Measurements from ENCODE around the gene GCHFR.

GCHFR gene

GRCh38 chr15:40762919-40763800 lies 708 bp upstream of the GCHFR start:
- ChIA-PET POLR2A (interaction anchor here (0.6 to 1.6 kb wide), 3 partner anchors 44 to 166 kb away, joined by 3 read pairs; partner anchors contain the start of genes DLL4, DNAJC17, RAD51 and ZFYVE19), CTCF (interaction anchor here (0.6 to 1.0 kb wide), 4 partner anchors 19 to 131 kb away, joined by 3 to 4 read pairs (median 4); partner anchors contain the start of genes SPINT1 and VPS18)
- H3K36me3 ChIP-seq (ENCODE audit: control insufficient read depth in 2 of 2, insufficient read depth in 1 of 2, low read length in 2 of 2): peaks cover 0 to 9% of the 10 kb centered on the region in 2 experiments; a peak in 1 of 3 replicates
- H3K27ac ChIP-seq (ENCODE audit: extremely low read depth, low read depth, low read length): peak overlapping the region; percentile 87
- H3K4me3 ChIP-seq (ENCODE audit: low read depth, low read length): peak overlapping the region; percentile 33
- peaks cover 10% of the 10 kb centered on the region for H3K4me1 ChIP-seq (ENCODE audit: control insufficient read depth, insufficient read depth, low read length)
- no peaks in the 10 kb centered on the region for H3K9me3 ChIP-seq (ENCODE audit: control insufficient read depth, insufficient read depth, low read depth, low read length)
- TF ChIP-seq ZNF366 (tag by site-specific recombination; conservative IDR thresholded peaks at IDR 0.05) (peak; percentile 91), ZNF596 (tag by site-specific recombination; IDR thresholded peaks at IDR 0.05) (peak; percentile 56; the same call in 1 of the 2 replicates), INSM2 (tag by site-specific recombination; IDR thresholded peaks at IDR 0.05) (peak; percentile 89), REST (tag by site-specific recombination; IDR thresholded peaks at IDR 0.05) (peak; percentile 37; the same call in 1 of the 2 replicates), ZNF341 (tag by site-specific recombination; IDR thresholded peaks at IDR 0.05; ENCODE audit: low read depth) (peak; percentile 56), ZNF707 (tag by site-specific recombination; IDR thresholded peaks at IDR 0.05) (no peak), ATF2 (tag by site-specific recombination; IDR thresholded peaks at IDR 0.05; ENCODE audit: low read depth) (no peak), SETDB1 (IDR thresholded peaks at IDR 0.05; ENCODE audit: insufficient read length, low read length) (peak; percentile 55), ZNF629 (tag by site-specific recombination; IDR thresholded peaks at IDR 0.05) (peak; percentile 45), ZNF544 (tag by site-specific recombination; IDR thresholded peaks at IDR 0.05) (peak; percentile 74; the same call in 1 of the 2 replicates), ZBTB17 (tag by site-specific recombination; IDR thresholded peaks at IDR 0.05) (peak; percentile 91), ZBTB44 (tag by site-specific recombination; IDR thresholded peaks at IDR 0.05) (peak; percentile 88), ZNF621 (tag by site-specific recombination; IDR thresholded peaks at IDR 0.05) (no peak), ZNF214 (tag by site-specific recombination; IDR thresholded peaks at IDR 0.05; ENCODE audit: borderline replicate concordance) (peak; percentile 30; the same call in 1 of the 2 replicates), ZNF423 (tag by site-specific recombination; IDR thresholded peaks at IDR 0.05) (0 out of 2 replicates have a peak, but pooled peaks have one; percentile 40), ZIC2 (tag by site-specific recombination; IDR thresholded peaks at IDR 0.05) (peak; percentile 64), BCL11B (tag by site-specific recombination; IDR thresholded peaks at IDR 0.05; ENCODE audit: low read depth) (no peak), BCL6B (tag by site-specific recombination; IDR thresholded peaks at IDR 0.05) (peak; percentile 55), ZNF112 (tag by site-specific recombination; IDR thresholded peaks at IDR 0.05) (peak; percentile 64; the same call in 1 of the 2 replicates), ZBTB11 (tag by site-specific recombination; conservative IDR thresholded peaks at IDR 0.05; ENCODE audit: low read depth) (no peak)

Measured in HEK293 (cell line).